ENCODE results near the gene ATRNL1. TPM values are rescaled to one million over a fixed set of nuclear protein-coding genes. Genes with fewer than 3 reads are reported as not detected.
A peak's percentile ranks its signal among the peaks of the same experiment; 100 is the strongest.

The ATRNL1 gene
- total RNA-seq, 1 donor from 2014 or later, result 11.4 TPM

GRCh38 chr10:115706026-115706425 lies 612.9 kb downstream of the ATRNL1 start:
- H3K4me3 ChIP-seq (ENCODE audit: low read depth, low read length), result no peak overlapping the region
- H3K27me3 ChIP-seq (ENCODE audit: control insufficient read depth, insufficient read depth, low read length), result no peaks in the 10 kb centered on the region
- no peak for DNase-seq (ENCODE audit: low read depth)
- H3K36me3 ChIP-seq (ENCODE audit: control insufficient read depth, insufficient read depth, low read length), result no peaks in the 10 kb centered on the region
- no peak for TF ChIP-seq CTCF (IDR thresholded peaks at IDR 0.05; ENCODE audit: insufficient read depth, low read length, poor library complexity, severe bottlenecking)

GRCh38 chr10:115706488-115707076 lies 613.4 kb downstream of the ATRNL1 start:
- Histone ChIP-seq H3K4me3 (ENCODE audit: low read depth, low read length) (no peak overlapping the region), H3K27me3 (ENCODE audit: control insufficient read depth, insufficient read depth, low read length) (no peaks in the 10 kb centered on the region), H3K36me3 (ENCODE audit: control insufficient read depth, insufficient read depth, low read length) (no peaks in the 10 kb centered on the region)
- TF ChIP-seq CTCF (IDR thresholded peaks at IDR 0.05; ENCODE audit: insufficient read depth, low read length, poor library complexity, severe bottlenecking), result peak; percentile 45
- DNase-seq (ENCODE audit: low read depth), result no peak

GRCh38 chr10:115710136-115710535 lies 617.0 kb downstream of the ATRNL1 start:
- no peaks in the 10 kb centered on the region for H3K27me3 ChIP-seq (ENCODE audit: control insufficient read depth, insufficient read depth, low read length)
- no peak overlapping the region for H3K4me3 ChIP-seq (ENCODE audit: low read depth, low read length)
- DNase-seq (ENCODE audit: low read depth), result no peak
- no peaks in the 10 kb centered on the region for H3K36me3 ChIP-seq (ENCODE audit: control insufficient read depth, insufficient read depth, low read length)
- no peak for TF ChIP-seq CTCF (IDR thresholded peaks at IDR 0.05; ENCODE audit: insufficient read depth, low read length, poor library complexity, severe bottlenecking)

GRCh38 chr10:115711306-115711705 lies 618.1 kb downstream of the ATRNL1 start:
- H3K36me3 ChIP-seq (ENCODE audit: control insufficient read depth, insufficient read depth, low read length), result no peaks in the 10 kb centered on the region
- H3K27me3 ChIP-seq (ENCODE audit: control insufficient read depth, insufficient read depth, low read length), result no peaks in the 10 kb centered on the region
- no peak for DNase-seq (ENCODE audit: low read depth)
- no peak for TF ChIP-seq CTCF (IDR thresholded peaks at IDR 0.05; ENCODE audit: insufficient read depth, low read length, poor library complexity, severe bottlenecking)
- H3K4me3 ChIP-seq (ENCODE audit: low read depth, low read length), result no peak overlapping the region

- Histone ChIP-seq H3K4me3 (ENCODE audit: low read depth, low read length) (no peak overlapping the region), H3K27me3 (ENCODE audit: control insufficient read depth, insufficient read depth, low read length) (no peaks in the 10 kb centered on the region), H3K36me3 (ENCODE audit: control insufficient read depth, insufficient read depth, low read length) (no peaks in the 10 kb centered on the region)
- TF ChIP-seq CTCF (IDR thresholded peaks at IDR 0.05; ENCODE audit: insufficient read depth, low read length, poor library complexity, severe bottlenecking), result no peak
- no peak for DNase-seq (ENCODE audit: low read depth)
Measured at GRCh38 chr10:115720121-115720520, 627.0 kb downstream of the ATRNL1 start.

- no peak for DNase-seq (ENCODE audit: low read depth)
- Histone ChIP-seq H3K36me3 (ENCODE audit: control insufficient read depth, insufficient read depth, low read length) (no peaks in the 10 kb centered on the region), H3K27me3 (ENCODE audit: control insufficient read depth, insufficient read depth, low read length) (no peaks in the 10 kb centered on the region), H3K4me3 (ENCODE audit: low read depth, low read length) (no peak overlapping the region)
- TF ChIP-seq CTCF (IDR thresholded peaks at IDR 0.05; ENCODE audit: insufficient read depth, low read length, poor library complexity, severe bottlenecking), result no peak
Measured at GRCh38 chr10:115727129-115727528, 634.0 kb downstream of the ATRNL1 start.
